HepG2 (cell line): Measurements from ENCODE around the gene THADA. TPM values are rescaled to one million over a fixed set of nuclear protein-coding genes. Genes with fewer than 3 reads are reported as not detected.
A peak's percentile ranks its signal among the peaks of the same experiment; 100 is the strongest.

Experiments
- FOXC1 ChIP-seq: sonication (generic); formaldehyde crosslinking; IDR thresholded peaks from 2 replicates; pipeline ENCODE4 v1.8.0; 2022; ENCODE audit warnings: mild to moderate bottlenecking, missing genetic modification reagents, borderline replicate concordance
- KIAA2018 ChIP-seq: sonication (generic); formaldehyde crosslinking; IDR thresholded peaks from 2 replicates; pipeline ENCODE4 v1.5.0; 2020; ENCODE audit warnings: mild to moderate bottlenecking, missing genetic modification reagents, borderline replicate concordance
- MYPOP ChIP-seq: sonication (generic); formaldehyde crosslinking; IDR thresholded peaks from 2 replicates; pipeline ENCODE4 v1.8.1; 2023; ENCODE audit warnings: mild to moderate bottlenecking, moderate library complexity, missing genetic modification reagents
- PRDM4 ChIP-seq: sonication (generic); formaldehyde crosslinking; IDR thresholded peaks from 2 replicates; pipeline ENCODE4 v1.9.0; 2021; ENCODE audit warnings: missing genetic modification reagents, borderline replicate concordance
- PTBP1 ChIP-seq: fragments of 200-400 bp; formaldehyde crosslinking; IDR thresholded peaks from 2 replicates; pipeline ENCODE4 v1.6.1; 2018; ENCODE audit warnings: low read length, low read depth; ENCODE audit not compliant: poor library complexity, severe bottlenecking
- RARG ChIP-seq: sonication (generic); formaldehyde crosslinking; IDR thresholded peaks from 2 replicates; pipeline ENCODE4 v1.4.0; 2020; ENCODE audit warnings: low read depth, mild to moderate bottlenecking, missing genetic modification reagents
- SPEN ChIP-seq: sonication (generic); formaldehyde crosslinking; IDR thresholded peaks from 2 replicates; pipeline ENCODE4 v1.5.1; 2020; ENCODE audit warnings: low read depth, mild to moderate bottlenecking, missing genetic modification reagents
- STAG1 ChIP-seq: sonication (generic); formaldehyde crosslinking; IDR thresholded peaks from 2 replicates; pipeline ENCODE4 v1.4.0; 2020; ENCODE audit warnings: missing genetic modification reagents
- TAF1 ChIP-seq: sonication (generic); formaldehyde crosslinking; IDR thresholded peaks from 2 replicates; pipeline ENCODE4 v1.4.0; 2020; ENCODE audit warnings: missing genetic modification reagents
- TCF7L2 ChIP-seq: IDR thresholded peaks from 2 replicates; pipeline ENCODE4 v1.6.1; 2011; ENCODE audit warnings: mild to moderate bottlenecking, low read depth, low read length, moderate library complexity
- ZBTB20 ChIP-seq: sonication (generic); formaldehyde crosslinking; IDR thresholded peaks from 2 replicates; pipeline ENCODE4 v1.8.1; 2023; ENCODE audit warnings: missing genetic modification reagents, low read depth, mild to moderate bottlenecking, borderline replicate concordance
- ZFP91 ChIP-seq: sonication (generic); formaldehyde crosslinking; IDR thresholded peaks from 2 replicates; pipeline ENCODE4 v1.9.0; 2022; ENCODE audit warnings: missing genetic modification reagents, mild to moderate bottlenecking, borderline replicate concordance
- ZNF136 ChIP-seq: sonication (generic); formaldehyde crosslinking; IDR thresholded peaks from 2 replicates; pipeline ENCODE4 v1.8.1; 2022; ENCODE audit warnings: low read depth, mild to moderate bottlenecking, moderate library complexity, missing genetic modification reagents
- ZNF44 ChIP-seq: sonication (generic); formaldehyde crosslinking; IDR thresholded peaks from 2 replicates; pipeline ENCODE4 v1.5.1; 2020; ENCODE audit warnings: mild to moderate bottlenecking, missing genetic modification reagents
- ZNF878 ChIP-seq: sonication (generic); formaldehyde crosslinking; IDR thresholded peaks from 2 replicates; pipeline ENCODE4 v1.8.1; 2023; ENCODE audit warnings: mild to moderate bottlenecking, missing genetic modification reagents, moderate library complexity
- ZSCAN22 ChIP-seq: sonication (generic); formaldehyde crosslinking; IDR thresholded peaks from 2 replicates; pipeline ENCODE4 v1.4.0; 2020; ENCODE audit warnings: mild to moderate bottlenecking, missing genetic modification reagents
- polyA plus RNA-seq, 8 experiments: library from polyadenylated mRNA; depleted of rRNA in 3 of 8; stranded (reverse) in 7 of 8; unstranded in 1 of 8; fragments of >200 nt; fragmentation: Illumina TruSeq in 4 of 8; extraction: Trizol in 4 of 8; gene quantifications; 2 replicates each; pipeline versions ENCODE4 v1.2.1 to v1.2.3, GENCODE V29; 2011 to 2016; ENCODE audit warnings: low read depth in 4 of 8, missing spikeins in 1 of 8, mixed read lengths in 1 of 8; ENCODE audit not compliant: insufficient read depth in 1 of 8
- total RNA-seq, 5 experiments: library from RNA; depleted of rRNA; stranded (reverse); fragments of >200 nt; fragmentation: Illumina TruSeq; extraction: Trizol; gene quantifications; 2 replicates each; pipeline ENCODE4 v1.2.3, GENCODE V29; 2016; ENCODE audit warnings: low read depth in 1 of 5

THADA gene
- total and polyA plus RNA-seq, 2 of the 13 experiments (the other 11 are each of a cell fraction or from before 2014, with no cell fraction given), result 12.7 to 21.7 TPM

GRCh38 chr2:43193652-43194120 is 402.2 kb downstream of the THADA start (continued):
- TF ChIP-seq SPEN (CRISPR knock-in tag) (no peak), ZSCAN22 (CRISPR knock-in tag) (no peak), STAG1 (CRISPR knock-in tag) (no peak), TAF1 (CRISPR knock-in tag) (no peak), ZFP91 (CRISPR knock-in tag) (no peak), ZNF136 (CRISPR knock-in tag) (0 out of 2 replicates have a peak, but pooled peaks have one; percentile 16), FOXC1 (peak; percentile 14; the same call in 1 of the 2 replicates), TCF7L2 (no peak), PTBP1 (no peak), ZNF878 (CRISPR knock-in tag) (no peak; the same call in 1 of the 2 replicates), KIAA2018 (CRISPR knock-in tag) (no peak), ZNF44 (CRISPR knock-in tag) (peak; percentile 82), RARG (no peak), MYPOP (CRISPR knock-in tag) (0 out of 2 replicates have a peak, but pooled peaks have one; percentile 42), PRDM4 (no peak), ZBTB20 (CRISPR knock-in tag) (no peak)
